Measurements from ENCODE around the gene WBP1.
A peak's percentile ranks its signal among the peaks of the same experiment; 100 is the strongest.

The WBP1 gene

GRCh38 chr2:74486141-74486540 lies 27.9 kb downstream of the WBP1 start:
- no peak for DNase-seq

DNA sequence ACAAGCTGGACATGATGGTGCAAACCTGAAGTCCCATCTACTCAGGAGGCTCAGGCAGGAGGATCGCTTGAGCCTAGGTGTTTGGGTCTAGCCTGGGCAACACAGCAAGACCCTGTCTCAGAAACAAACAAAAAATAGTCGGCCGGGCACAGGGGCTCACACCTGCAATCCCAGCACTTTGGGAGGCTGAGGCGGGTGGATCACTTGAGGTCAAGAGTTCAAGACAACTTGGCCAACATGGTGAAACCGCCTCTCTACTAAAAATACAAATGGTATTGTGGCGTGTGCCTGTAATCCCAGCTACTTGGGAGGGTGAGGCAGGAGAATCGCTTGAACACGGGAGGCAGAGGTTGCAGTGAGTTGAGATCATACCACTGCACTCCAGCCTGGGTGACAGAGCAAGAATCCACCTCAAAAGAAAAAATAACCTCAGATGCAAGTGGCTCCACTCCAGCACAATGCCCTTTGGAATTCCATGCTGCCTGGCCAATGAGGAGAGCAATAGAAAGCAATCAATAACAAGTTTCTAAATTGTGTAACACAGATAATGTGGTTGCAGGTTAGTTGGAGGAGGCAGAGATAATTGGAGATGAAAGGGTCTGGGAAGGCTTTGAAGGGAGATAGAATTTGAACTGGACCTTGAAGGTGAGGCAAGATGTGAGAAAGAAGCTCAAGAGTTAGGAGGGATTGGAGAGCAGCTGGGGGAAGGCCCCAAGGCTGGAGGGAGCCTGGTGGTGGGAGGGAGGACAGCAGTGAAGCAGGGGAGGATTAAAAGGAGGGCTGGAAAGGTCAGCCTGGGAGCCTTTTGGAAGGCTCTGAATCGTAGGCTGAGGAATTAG lies 30.6 kb downstream of the WBP1 start:
- no peak for DNase-seq

DNA sequence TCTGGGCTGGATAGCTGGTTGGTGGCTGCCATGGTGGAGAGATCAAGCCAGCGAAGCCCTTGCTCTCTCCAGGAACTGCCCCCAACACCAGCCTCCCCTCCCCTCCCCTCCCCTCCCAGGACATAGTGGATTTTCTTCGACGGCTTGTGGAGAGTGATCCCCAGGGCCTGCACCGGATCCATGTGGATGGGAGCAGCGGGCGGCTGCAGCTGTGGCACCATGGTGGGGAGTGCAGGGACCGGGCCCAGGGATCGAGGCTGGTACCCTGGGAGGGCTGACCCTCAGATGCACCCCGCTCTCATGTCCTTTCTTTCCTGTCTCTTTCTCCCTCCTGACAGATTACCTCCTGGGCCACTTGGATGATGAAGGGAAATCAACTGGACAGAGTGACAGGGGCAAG lies 31.7 kb downstream of the WBP1 start:
- DNase-seq, result no peak

DNA sequence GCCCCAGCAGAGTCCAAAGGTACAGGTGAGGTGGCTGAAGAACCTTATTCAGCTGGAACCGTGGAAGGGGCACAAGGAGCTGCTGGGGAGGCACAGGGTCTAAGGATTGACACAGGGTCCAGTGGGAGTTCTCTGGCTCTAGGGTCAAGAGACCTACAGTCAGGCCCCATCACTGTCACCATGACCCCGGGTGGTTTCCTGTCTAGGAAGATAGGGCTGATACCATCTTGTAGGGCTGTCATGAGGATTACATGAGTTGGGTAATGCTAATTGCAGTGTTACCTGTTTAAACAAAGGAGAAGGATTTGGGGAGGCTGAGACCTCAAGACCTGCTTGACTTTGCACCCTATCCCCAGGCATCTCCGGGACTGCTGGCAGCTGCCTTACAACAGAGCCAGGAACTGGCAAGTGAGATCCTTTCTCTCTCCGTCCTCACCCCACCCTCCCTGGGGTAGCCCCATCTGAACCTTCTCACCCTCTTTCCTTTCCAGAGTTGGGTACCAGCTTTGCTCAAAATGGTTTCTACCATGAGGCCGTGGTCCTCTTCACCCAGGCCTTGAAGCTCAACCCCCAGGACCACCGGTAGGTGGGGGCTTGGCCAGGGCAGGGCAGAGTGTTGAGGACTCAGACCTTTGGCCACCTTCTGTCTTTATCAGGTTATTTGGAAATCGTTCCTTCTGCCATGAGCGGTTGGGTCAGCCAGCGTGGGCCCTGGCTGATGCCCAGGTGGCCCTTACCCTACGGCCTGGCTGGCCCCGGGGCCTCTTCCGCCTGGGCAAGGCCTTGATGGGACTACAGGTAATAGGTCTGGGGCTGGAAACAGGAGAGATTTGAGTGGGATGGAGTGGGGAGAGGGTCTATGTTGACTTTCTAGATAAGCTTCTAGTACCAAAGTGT lies 33.7 kb downstream of the WBP1 start:
- no peak for DNase-seq

GRCh38 chr2:74493546-74493945 lies 35.3 kb downstream of the WBP1 start:
- DNase-seq, result no peak

DNA sequence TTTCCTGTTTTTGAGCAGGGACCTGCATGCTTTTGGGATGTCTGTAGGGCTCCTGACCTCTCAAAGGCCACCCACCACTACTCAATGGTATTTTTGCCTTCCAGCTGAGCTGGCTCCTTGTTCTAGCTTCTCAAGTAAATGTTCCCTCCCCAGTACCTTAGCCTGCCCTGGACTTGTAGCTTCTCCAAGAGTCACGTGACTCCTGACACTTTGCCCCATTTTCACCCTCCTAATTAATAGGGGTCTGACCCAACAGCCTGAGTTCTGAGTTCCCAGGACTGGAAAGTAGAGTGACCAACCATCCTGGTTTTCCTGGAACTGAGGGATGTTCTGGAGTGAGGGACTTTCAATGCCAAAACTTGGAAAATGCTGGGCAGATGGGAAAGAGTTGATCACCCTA lies 37.2 kb downstream of the WBP1 start:
- DNase-seq, result no peak

- no peak for DNase-seq
These were observed 38.9 kb downstream of the WBP1 start for GRCh38 chr2:74496997-74497776.

GRCh38 chr2:74497777-74498499 lies 39.7 kb downstream of the WBP1 start:
- no peak for DNase-seq

GRCh38 chr2:74498500-74499266 lies 40.4 kb downstream of the WBP1 start:
- no peak for DNase-seq

DNA sequence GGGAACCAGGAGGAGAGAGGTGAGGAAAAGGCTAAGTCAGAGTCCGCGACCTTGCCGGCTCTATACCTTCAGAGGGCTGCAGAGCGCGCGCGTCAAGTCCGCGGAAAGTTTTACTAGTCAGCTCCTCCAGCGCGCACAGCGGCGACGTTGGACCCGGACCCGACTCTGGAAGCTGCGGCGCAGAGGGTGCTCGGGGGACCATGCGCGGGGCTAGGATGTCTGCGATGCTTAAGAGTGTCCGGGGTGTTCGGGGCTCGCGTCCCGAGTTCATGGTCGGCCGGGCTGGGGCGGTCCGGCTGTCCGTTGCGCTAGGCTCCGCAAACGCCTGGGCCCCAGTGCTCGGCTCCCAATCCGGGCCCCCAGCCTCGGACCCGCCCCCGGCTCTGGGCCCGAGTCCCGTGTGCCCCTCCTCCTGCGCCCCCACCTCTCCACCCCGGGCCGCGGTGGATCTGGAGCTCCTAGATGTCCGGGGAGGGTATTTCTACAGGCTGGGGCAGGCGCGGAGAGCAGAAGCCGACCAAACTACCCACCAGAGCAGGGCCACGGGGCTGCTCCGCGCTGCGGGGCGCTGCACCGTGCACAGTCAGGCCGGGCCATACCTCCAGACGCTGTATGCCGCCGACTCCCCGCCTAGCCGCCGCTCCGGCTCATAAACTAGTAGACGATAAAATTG lies 41.2 kb downstream of the WBP1 start, which contains the start of gene LBX2:
Gene LBX2 (minus strand): TSS at position 337 of the 673 bp plus-strand sequence. CDS start 66 bp downstream, at position 271.
- DNase-seq, result no peak

GRCh38 chr2:74499940-74500577 lies 41.8 kb downstream of the WBP1 start:
- DNase-seq, result no peak

GRCh38 chr2:74500578-74500946 lies 42.3 kb downstream of the WBP1 start:
- no peak for DNase-seq

GRCh38 chr2:74501335-74502071 lies 43.3 kb downstream of the WBP1 start:
- DNase-seq, result no peak

DNA sequence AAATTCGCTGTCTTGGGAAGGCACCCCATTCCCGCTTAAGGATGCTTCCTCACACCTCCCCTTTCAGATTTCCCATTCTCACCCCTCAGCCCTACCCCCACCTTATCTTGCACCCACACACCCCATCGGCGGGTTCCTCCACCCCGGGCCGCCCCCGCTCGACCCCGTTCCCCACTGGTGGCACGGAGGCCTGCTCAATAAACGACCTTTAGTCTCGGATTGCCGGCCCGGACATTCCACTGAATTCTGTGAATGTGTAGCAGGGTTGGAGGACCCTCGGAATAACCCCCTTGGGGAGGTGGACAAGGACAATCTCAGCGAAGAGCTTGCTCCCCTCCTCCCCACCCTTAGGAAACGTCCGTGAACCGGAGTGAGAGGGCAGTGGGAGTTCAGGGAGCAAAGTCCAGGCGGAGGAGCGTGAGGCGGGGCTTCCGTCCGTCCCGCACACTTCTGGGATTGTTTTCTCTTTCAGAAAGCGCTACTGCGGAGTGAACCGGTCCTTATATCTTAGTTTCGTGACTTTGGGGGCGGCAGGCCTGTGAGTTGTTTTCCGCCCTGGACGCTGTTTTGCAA lies 44.0 kb downstream of the WBP1 start:
- DNase-seq, result no peak

DNA sequence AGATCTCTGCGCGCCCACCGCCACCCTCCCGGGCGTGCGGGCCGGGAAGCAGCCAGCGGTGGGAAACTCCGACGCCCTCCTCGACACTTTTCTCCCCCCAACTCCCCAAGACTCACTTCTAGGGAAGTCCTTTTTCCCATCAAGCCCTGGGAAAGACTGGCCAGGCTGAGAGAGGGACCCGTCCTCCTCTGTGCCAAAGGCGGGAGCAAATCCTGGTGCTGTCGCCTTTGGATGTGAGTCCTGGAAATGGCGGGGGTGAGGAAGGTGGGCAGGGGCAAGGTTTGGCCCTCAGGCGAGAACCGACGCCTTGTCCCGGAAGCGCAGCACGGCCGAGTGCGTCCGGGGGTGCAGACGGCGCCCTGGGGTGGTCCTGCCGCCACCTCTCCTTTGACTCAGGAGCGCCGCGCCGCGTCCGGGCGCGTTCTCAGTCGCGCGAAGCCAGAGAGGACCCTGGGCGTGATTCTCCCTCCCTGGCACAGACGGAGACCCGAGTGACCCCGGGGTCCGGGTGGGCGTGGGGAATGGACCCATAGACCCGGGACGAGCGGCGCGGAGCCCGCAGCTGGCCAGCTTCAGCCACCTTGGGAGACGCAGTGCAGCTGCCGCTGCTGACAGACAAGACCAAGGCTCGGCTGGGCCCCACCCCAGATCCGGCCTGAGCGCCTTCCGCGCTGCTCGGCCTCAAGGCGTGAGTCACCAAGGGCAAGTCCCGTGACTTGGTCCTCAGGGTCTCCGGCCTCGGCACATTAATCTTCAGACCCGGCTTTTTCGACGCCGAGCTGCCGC lies 44.7 kb downstream of the WBP1 start:
- peak; percentile 51 for DNase-seq

- no peak for DNase-seq
These were observed 45.6 kb downstream of the WBP1 start for GRCh38 chr2:74503506-74504475.

DNA sequence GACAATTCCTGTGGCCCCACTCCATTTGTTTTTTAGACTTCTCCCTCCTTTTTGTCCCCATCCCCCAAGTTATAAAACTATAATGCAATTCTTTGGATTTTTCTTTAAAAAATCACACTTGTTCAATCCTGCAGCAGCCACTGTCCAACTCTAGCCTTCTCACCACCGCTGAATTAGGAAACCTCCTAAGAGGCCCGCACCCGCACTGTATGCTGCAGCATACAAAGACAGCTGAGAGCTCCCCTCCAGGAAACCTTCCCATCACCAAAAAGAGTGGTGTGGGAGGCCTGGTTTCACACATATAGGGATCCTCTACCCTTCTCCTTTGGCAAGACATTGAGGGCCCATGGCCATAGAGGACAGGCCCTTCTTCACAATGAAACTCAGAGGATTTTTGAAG lies 46.4 kb downstream of the WBP1 start:
- no peak for DNase-seq

Data from activated gamma-delta T cell treated with Interleukin-2 at 50 U/mL for 16 hours (primary cell).